ENCODE data around the gene EXTL2.
A peak's percentile ranks its signal among the peaks of the same experiment; 100 is the strongest.
"Not testable (repeated sequence)": the region's sequence is repeated elsewhere in the genome, so short reads cannot be mapped to it uniquely, and the experiment has no call there.

The EXTL2 gene

GRCh38 chr1:100896481-100896982, 1.9 kb upstream of the EXTL2 start:
- peak; percentile 63 for DNase-seq

GRCh38 chr1:100895540-100896480, 1.2 kb upstream of the EXTL2 start, which contains the start of gene SLC30A7:
Gene SLC30A7, plus strand, starts transcription at chr1:100896090. Its CDS starts 173 bp downstream, at chr1:100896263.
- peak; percentile 96 for DNase-seq

- DNase-seq = no peak
Measured at GRCh38 chr1:100893718-100894117, 924 bp downstream of the EXTL2 start.

- no peak for DNase-seq
Measured at GRCh38 chr1:100892554-100892953, 2.1 kb downstream of the EXTL2 start.

- no peak for DNase-seq
Measured at GRCh38 chr1:100891380-100891779, 3.3 kb downstream of the EXTL2 start.

GRCh38 chr1:100889869-100890482, 4.7 kb downstream of the EXTL2 start:
- not testable (repeated sequence) for DNase-seq

GRCh38 chr1:100889007-100889406, 5.6 kb downstream of the EXTL2 start:
- DNase-seq = not testable (repeated sequence)

GRCh38 chr1:100883963-100884362, 10.7 kb downstream of the EXTL2 start:
- no peak for DNase-seq

GRCh38 chr1:100882698-100883097, 11.9 kb downstream of the EXTL2 start:
- DNase-seq = no peak

GRCh38 chr1:100881687-100882086, 13.0 kb downstream of the EXTL2 start:
- DNase-seq = no peak

- DNase-seq = no peak
Measured at GRCh38 chr1:100879422-100879821, 15.2 kb downstream of the EXTL2 start.

GRCh38 chr1:100876291-100876690, 18.4 kb downstream of the EXTL2 start:
- DNase-seq = no peak

GRCh38 chr1:100875228-100875627, 19.4 kb downstream of the EXTL2 start:
- DNase-seq = no peak

- no peak for DNase-seq
Measured at GRCh38 chr1:100874433-100874832, 20.2 kb downstream of the EXTL2 start.

GRCh38 chr1:100869996-100870395, 24.6 kb downstream of the EXTL2 start:
- DNase-seq = no peak

- no peak for DNase-seq
Measured at GRCh38 chr1:100868364-100868995, 26.2 kb downstream of the EXTL2 start.

GRCh38 chr1:100866901-100867206, 27.8 kb downstream of the EXTL2 start:
- no peak for DNase-seq

GRCh38 chr1:100866041-100866900, 28.4 kb downstream of the EXTL2 start:
- no peak for DNase-seq

- DNase-seq = no peak
Measured at GRCh38 chr1:100862591-100862990, 32.1 kb downstream of the EXTL2 start.

GRCh38 chr1:100861379-100861778, 33.3 kb downstream of the EXTL2 start:
- no peak for DNase-seq

GRCh38 chr1:100860397-100860991, 34.1 kb downstream of the EXTL2 start:
- DNase-seq = no peak

GRCh38 chr1:100855116-100855515, 39.5 kb downstream of the EXTL2 start:
- DNase-seq = not testable (repeated sequence)
